Stimulated activated CD4-positive, alpha-beta T cell treated with anti-CD3 and anti-CD28 coated beads, TNF-alpha, amount 100 ng/mL, for 4 hours (primary cell): ENCODE results near the gene SIAH1.
"Not testable (repeated sequence)": the region's sequence is repeated elsewhere in the genome, so short reads cannot be mapped to it uniquely, and the experiment has no call there.

Experiments
- DNase-seq, 3 experiments: peaks; one replicate each; pipeline ENCODE4 v3.0.0-alpha.2; 2020; ENCODE audit warnings: low read depth in 3 of 3

SIAH1 gene

GRCh38 chr16:48385253-48386150 lies at the start of gene SIAH1:
TSS of gene SIAH1 (minus strand) at chr16:48385413. CDS start at chr16:48362428, 22,985 bp downstream.
- peak; percentile 78 to 83 (median 83) for DNase-seq

GRCh38 chr16:48434653-48435317 lies 49.6 kb upstream of the SIAH1 start:
- DNase-seq = no peak

GRCh38 chr16:48433850-48434530 lies 48.8 kb upstream of the SIAH1 start:
- no peak for DNase-seq

GRCh38 chr16:48433116-48433849 lies 48.1 kb upstream of the SIAH1 start:
- no peak for DNase-seq

GRCh38 chr16:48432136-48432535 lies 46.9 kb upstream of the SIAH1 start:
- no peak for DNase-seq

GRCh38 chr16:48430890-48431289 lies 45.7 kb upstream of the SIAH1 start:
- DNase-seq = no peak

GRCh38 chr16:48426244-48427141 lies 41.3 kb upstream of the SIAH1 start:
- DNase-seq = no peak

- no peak for DNase-seq
Measured at GRCh38 chr16:48422537-48422936, 37.3 kb upstream of the SIAH1 start.

GRCh38 chr16:48421741-48422140 lies 36.5 kb upstream of the SIAH1 start:
- DNase-seq = no peak

GRCh38 chr16:48420437-48420836 lies 35.2 kb upstream of the SIAH1 start:
- no peak for DNase-seq

- DNase-seq = not testable (repeated sequence)
Measured at GRCh38 chr16:48416617-48417016, 31.4 kb upstream of the SIAH1 start.

- DNase-seq = no peak
Measured at GRCh38 chr16:48413272-48413671, 28.1 kb upstream of the SIAH1 start.

GRCh38 chr16:48409839-48410632 lies 24.8 kb upstream of the SIAH1 start:
- no peak for DNase-seq

GRCh38 chr16:48408688-48409087 lies 23.5 kb upstream of the SIAH1 start:
- no peak for DNase-seq

GRCh38 chr16:48405907-48406306 lies 20.7 kb upstream of the SIAH1 start:
- no peak for DNase-seq

- DNase-seq = no peak
Measured at GRCh38 chr16:48405153-48405552, 19.9 kb upstream of the SIAH1 start.

GRCh38 chr16:48402547-48402946 lies 17.3 kb upstream of the SIAH1 start:
- DNase-seq = not testable (repeated sequence)

- DNase-seq = no peak
Measured at GRCh38 chr16:48395375-48395774, 10.2 kb upstream of the SIAH1 start.

- DNase-seq = no peak
Measured at GRCh38 chr16:48394355-48394703, 9.1 kb upstream of the SIAH1 start.
